GM23338 (cell line): ENCODE data around the gene MAP2K4. TPM values are rescaled to one million over a fixed set of nuclear protein-coding genes. Genes with fewer than 3 reads are reported as not detected.

ENCODE experiments used
- ATAC-seq: fragments of 200-7000 bp; cut with Tn5 transposase; 3 replicates; pipeline ENCODE4 v1.9.1; 2020
- DNase-seq: peaks from one replicate; pipeline ENCODE4 v3.0.0-alpha.2; 2015; ENCODE audit warnings: low spot score
- H2AFZ ChIP-seq: fragments of 200-600 bp; sonication (generic); 2 replicates; pipeline ENCODE4 v1.8.0; 2016; ENCODE audit warnings: antibody characterized with exemption, mild to moderate bottlenecking, moderate library complexity
- H3F3A ChIP-seq: fragments of 200-600 bp; sonication (generic); replicated peaks from 2 replicates; pipeline ENCODE4 v1.8.0; 2017; ENCODE audit warnings: antibody characterized with exemption, mixed run types, low read depth
- H3K27ac ChIP-seq: fragments of 200-600 bp; sonication (generic); 2 replicates; pipeline ENCODE4 v1.6.1; 2016; ENCODE audit warnings: low read depth
- H3K27me3 ChIP-seq: fragments of 200-600 bp; sonication (generic); 2 replicates; pipeline ENCODE4 v1.8.0; 2016; ENCODE audit warnings: mild to moderate bottlenecking, mixed run types, moderate library complexity; ENCODE audit not compliant: insufficient read depth
- H3K36me3 ChIP-seq: fragments of 200-600 bp; sonication (generic); 2 replicates; pipeline ENCODE4 v1.8.0; 2016; ENCODE audit warnings: mild to moderate bottlenecking; ENCODE audit not compliant: insufficient read depth
- H3K4me1 ChIP-seq: fragments of 200-600 bp; sonication (generic); 2 replicates; pipeline ENCODE4 v1.8.0; 2016; ENCODE audit warnings: mild to moderate bottlenecking, moderate library complexity; ENCODE audit not compliant: insufficient read depth
- H3K4me2 ChIP-seq: fragments of 200-600 bp; sonication (generic); 2 replicates; pipeline ENCODE4 v1.7.1; 2017; ENCODE audit warnings: mixed run types
- H3K4me3 ChIP-seq: fragments of 200-600 bp; sonication (generic); 2 replicates; pipeline ENCODE4 v1.6.1; 2016; ENCODE audit warnings: mixed run types
- H3K79me2 ChIP-seq: fragments of 200-600 bp; sonication (generic); replicated peaks from 2 replicates; pipeline ENCODE4 v1.8.0; 2017; ENCODE audit warnings: mild to moderate bottlenecking; ENCODE audit not compliant: insufficient read depth
- H3K9me2 ChIP-seq: fragments of 200-600 bp; sonication (generic); 2 replicates; pipeline ENCODE4 v1.8.0; 2017; ENCODE audit not compliant: insufficient read depth
- H4K20me1 ChIP-seq: fragments of 200-600 bp; sonication (generic); replicated peaks from 2 replicates; pipeline ENCODE4 v1.8.0; 2017; ENCODE audit warnings: mild to moderate bottlenecking; ENCODE audit not compliant: insufficient read depth
- H3K27ac Mint-ChIP-seq: 2 replicates; pipeline ENCODE4 v1.8.0; 2020; ENCODE audit warnings: inconsistent platforms, mild to moderate bottlenecking, moderate library complexity, mixed read lengths
- H3K27me3 Mint-ChIP-seq: 3 replicates; pipeline ENCODE4 v1.8.0; 2022; ENCODE audit warnings: low read depth, mild to moderate bottlenecking, moderate library complexity, mixed read lengths, inconsistent platforms; ENCODE audit not compliant: insufficient read depth, poor library complexity
- H3K36me3 Mint-ChIP-seq: 3 replicates; pipeline ENCODE4 v1.8.0; 2021; ENCODE audit warnings: low read depth, mild to moderate bottlenecking, inconsistent platforms, moderate library complexity, mixed read lengths
- H3K4me1 Mint-ChIP-seq: 3 replicates; pipeline ENCODE4 v1.8.0; 2020; ENCODE audit warnings: mild to moderate bottlenecking, inconsistent platforms, mixed read lengths
- H3K4me3 Mint-ChIP-seq: 3 replicates; pipeline ENCODE4 v1.8.0; 2021; ENCODE audit warnings: moderate library complexity, mild to moderate bottlenecking, inconsistent platforms, mixed read lengths
- H3K9me3 Mint-ChIP-seq: 3 replicates; pipeline ENCODE4 v1.8.0; 2020; ENCODE audit warnings: moderate library complexity, mild to moderate bottlenecking, inconsistent platforms, mixed read lengths
- CREB1 ChIP-seq: fragments of 250-450 bp; sonication (Bioruptor Pico); IDR thresholded peaks from 2 replicates; pipeline ENCODE4 v1.5.0; 2020; ENCODE audit warnings: low read depth, mild to moderate bottlenecking, moderate library complexity
- CTCF ChIP-seq, 2 experiments: fragments of 200-600 bp in 1 of 2; sonication (generic) in 1 of 2; conservative IDR thresholded peaks; 2 replicates each; pipeline versions ENCODE4 v1.5.1 to v1.6.1; 2016 to 2017; ENCODE audit warnings: antibody characterized with exemption in 2 of 2, low read depth in 2 of 2, mild to moderate bottlenecking in 2 of 2, moderate library complexity in 1 of 2
- EZH2 ChIP-seq: fragments of 200-600 bp; sonication (generic); IDR thresholded peaks from one replicate; pipeline ENCODE4 v1.8.0; 2017; ENCODE audit warnings: antibody characterized with exemption, mild to moderate bottlenecking, low read depth; ENCODE audit not compliant: unreplicated experiment
- JUNB ChIP-seq: IDR thresholded peaks from one replicate; pipeline ENCODE4 v1.6.1; 2016; ENCODE audit warnings: antibody characterized with exemption; ENCODE audit not compliant: unreplicated experiment
- NANOG ChIP-seq: IDR thresholded peaks from 2 replicates; pipeline ENCODE4 v1.6.1; 2016; ENCODE audit warnings: antibody characterized with exemption, borderline replicate concordance
- POLR2AphosphoS5 ChIP-seq: IDR thresholded peaks from 2 replicates; pipeline ENCODE4 v1.6.1; 2016; ENCODE audit warnings: antibody characterized with exemption, low read depth
- REST ChIP-seq: IDR thresholded peaks from one replicate; pipeline ENCODE4 v1.6.1; 2018; ENCODE audit warnings: antibody characterized with exemption; ENCODE audit not compliant: unreplicated experiment
- ZNF114 ChIP-seq: fragments of 250-450 bp; sonication (Bioruptor Pico); IDR thresholded peaks from 2 replicates; pipeline ENCODE4 v1.5.0; 2020; ENCODE audit warnings: mild to moderate bottlenecking, moderate library complexity
- ZNF331 ChIP-seq: fragments of 250-450 bp; sonication (Bioruptor Pico); IDR thresholded peaks from 2 replicates; pipeline ENCODE4 v1.5.0; 2020; ENCODE audit warnings: low read depth, mild to moderate bottlenecking, moderate library complexity
- polyA plus RNA-seq: library from polyadenylated mRNA; unstranded; fragments of >200 nt; fragmentation: Nextera tagmentation; extraction: Ambion mirVana; gene quantifications from 2 replicates; pipeline ENCODE4 v1.2.1, GENCODE V29; 2016
- total RNA-seq: library from RNA; depleted of rRNA; stranded (reverse); fragments of >200 nt; shearing (Covaris generic); gene quantifications from 2 replicates; pipeline ENCODE4 v1.2.3, GENCODE V29; 2014
- TF ChIP-seq, protein P1 (sequence below): IDR thresholded peaks from 2 replicates; pipeline ENCODE4 v1.6.1; 2016; ENCODE audit warnings: antibody characterized with exemption

MAP2K4 gene
- total and polyA plus RNA-seq, 2 experiments from 2014 or later = 25.3 to 36.4 TPM

DNA sequence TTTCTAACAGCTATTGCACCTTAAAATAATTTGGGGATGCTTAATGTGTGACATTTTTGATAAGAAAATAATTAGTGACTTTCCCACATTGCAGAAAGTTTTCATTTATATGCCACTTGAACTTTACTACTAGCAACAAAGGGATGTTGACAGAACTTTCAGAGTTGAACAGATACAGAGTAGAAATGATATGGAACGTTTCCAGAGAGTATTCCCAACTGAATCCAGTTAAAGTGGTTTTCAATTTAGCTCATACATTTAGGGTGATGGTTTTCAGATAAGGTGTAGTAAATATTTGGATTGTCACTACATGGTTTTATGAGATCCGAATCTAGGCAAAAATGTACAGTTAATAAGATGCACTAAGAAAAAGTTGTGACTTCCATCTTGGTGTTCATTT lies 17.3 kb downstream of the MAP2K4 start:
- Histone ChIP-seq H3K4me2 (no peak overlapping the region), H2AFZ (no peak overlapping the region), H3K9me2 (no peaks in the 10 kb centered on the region), H3K4me1 (0 out of 2 replicates have a peak, but pooled peaks cover 6% of the 10 kb centered on the region), H4K20me1 (peaks cover 16% of the 10 kb centered on the region; the same call in 1 of the 2 replicates), H3K79me2 (peaks cover 100% of the 10 kb centered on the region), H3K4me3 (no peak overlapping the region), H3K36me3 (no peaks in the 10 kb centered on the region), H3F3A (no peaks in the 10 kb centered on the region), H3K27me3 (no peaks in the 10 kb centered on the region), H3K27ac (no peak overlapping the region)
- Mint-ChIP-seq H3K27me3 (no peaks in the 10 kb centered on the region), H3K9me3 (no peaks in the 10 kb centered on the region), H3K27ac (no peak overlapping the region), H3K36me3 (no peaks in the 10 kb centered on the region), H3K4me3 (no peak overlapping the region), H3K4me1 (peaks cover 12% of the 10 kb centered on the region; the same call in 2 of the 3 replicates)
- no peak for DNase-seq
- TF ChIP-seq EZH2 = no peak
- TF ChIP-seq JUNB = no peak
- TF ChIP-seq ZNF331 = no peak
- no peak for TF ChIP-seq POLR2AphosphoS5
- no peak for TF ChIP-seq CREB1 (CRISPR knock-in tag)
- no peak for ATAC-seq

GRCh38 chr17:12040478-12040877 lies 19.8 kb downstream of the MAP2K4 start:
- Histone ChIP-seq H3K27me3 (no peaks in the 10 kb centered on the region), H3K4me2 (no peak overlapping the region), H3K27ac (no peak overlapping the region), H3K9me2 (no peaks in the 10 kb centered on the region), H3K4me3 (no peak overlapping the region), H4K20me1 (peaks cover 6% of the 10 kb centered on the region; the same call in 1 of the 2 replicates), H2AFZ (no peak overlapping the region), H3K36me3 (no peaks in the 10 kb centered on the region), H3K79me2 (peaks cover 100% of the 10 kb centered on the region), H3F3A (no peaks in the 10 kb centered on the region), H3K4me1 (peaks cover 8% of the 10 kb centered on the region)
- Mint-ChIP-seq H3K27me3 (no peaks in the 10 kb centered on the region), H3K4me1 (peaks cover 16% of the 10 kb centered on the region), H3K36me3 (no peaks in the 10 kb centered on the region), H3K9me3 (no peaks in the 10 kb centered on the region), H3K4me3 (no peak overlapping the region), H3K27ac (no peak overlapping the region)
- TF ChIP-seq CREB1 (CRISPR knock-in tag) (no peak), REST (no peak), EZH2 (no peak), CTCF (conservative IDR thresholded peaks at IDR 0.05; ENCODE audit: low read depth in 2 of 2) (no peak), ZNF114 (CRISPR knock-in tag) (no peak), POLR2AphosphoS5 (no peak), NANOG (no peak), JUNB (no peak)
- TF ChIP-seq, protein P1, sequence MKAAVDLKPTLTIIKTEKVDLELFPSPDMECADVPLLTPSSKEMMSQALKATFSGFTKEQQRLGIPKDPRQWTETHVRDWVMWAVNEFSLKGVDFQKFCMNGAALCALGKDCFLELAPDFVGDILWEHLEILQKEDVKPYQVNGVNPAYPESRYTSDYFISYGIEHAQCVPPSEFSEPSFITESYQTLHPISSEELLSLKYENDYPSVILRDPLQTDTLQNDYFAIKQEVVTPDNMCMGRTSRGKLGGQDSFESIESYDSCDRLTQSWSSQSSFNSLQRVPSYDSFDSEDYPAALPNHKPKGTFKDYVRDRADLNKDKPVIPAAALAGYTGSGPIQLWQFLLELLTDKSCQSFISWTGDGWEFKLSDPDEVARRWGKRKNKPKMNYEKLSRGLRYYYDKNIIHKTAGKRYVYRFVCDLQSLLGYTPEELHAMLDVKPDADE = no peak
- no peak for DNase-seq
- no peak for ATAC-seq
